COLO668 (cell line): ENCODE results near the gene PRR20G.

ENCODE experiments used
- DNase-seq: peaks from one replicate; lab custom pipeline; 2025; ENCODE audit not compliant: unreplicated experiment; lab: John Stamatoyannopoulos, UW

PRR20G gene

DNA sequence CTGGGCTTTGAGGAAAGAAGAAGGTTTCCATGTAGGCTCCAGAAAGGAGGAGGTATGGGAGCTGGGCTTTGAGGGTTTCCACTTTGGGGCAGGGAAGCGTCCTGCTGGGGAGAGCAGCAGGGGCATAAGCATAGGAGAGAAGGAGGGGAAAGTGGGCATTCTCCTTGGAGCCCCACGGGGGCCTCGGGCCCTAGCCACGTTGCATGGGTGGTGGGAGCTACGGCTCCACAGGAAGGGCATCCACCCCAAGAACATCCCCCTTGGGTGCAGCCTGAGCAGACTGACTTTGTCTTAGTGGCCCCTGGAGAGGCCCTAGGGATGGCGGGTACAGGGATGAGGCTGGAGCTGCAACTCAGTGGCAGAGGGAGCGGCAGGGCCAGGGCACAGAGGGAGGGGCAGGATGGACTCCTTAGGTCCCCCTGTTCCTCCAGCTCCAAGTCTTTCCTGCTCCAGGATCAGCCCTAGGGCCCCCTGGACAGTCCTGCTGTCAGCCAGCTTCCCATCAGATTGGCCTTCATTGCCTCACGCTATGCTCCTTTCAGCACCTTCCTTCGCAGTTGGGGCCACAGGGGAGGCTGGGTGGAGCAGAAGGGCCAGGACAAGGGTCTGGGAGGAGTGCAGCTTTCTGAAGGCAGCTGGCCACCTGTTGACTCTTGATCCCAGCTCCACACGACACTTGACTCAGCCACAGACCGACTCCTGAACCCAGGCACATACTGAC, 22.9 kb downstream of the PRR20G start:
- no peak for DNase-seq

DNA sequence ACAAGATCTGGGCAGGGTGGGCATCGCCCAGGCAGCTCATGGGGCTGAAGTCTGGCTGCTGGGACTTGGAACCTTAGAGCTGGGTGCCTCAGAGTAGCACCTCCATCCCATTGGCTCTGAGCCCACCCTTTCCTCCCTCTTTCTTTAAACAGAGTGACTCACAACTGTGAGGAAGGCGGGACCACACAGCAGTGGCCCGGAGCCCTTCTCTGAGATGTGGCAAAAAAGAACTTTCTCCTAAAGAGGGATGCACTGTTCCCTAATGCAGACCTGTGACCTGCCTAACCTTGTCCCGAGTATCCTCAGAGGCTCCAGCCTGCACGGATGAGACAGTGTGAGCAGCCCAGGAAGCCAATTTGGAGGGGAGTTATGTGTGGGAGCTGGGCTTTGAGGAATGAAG, 23.6 kb downstream of the PRR20G start:
- no peak for DNase-seq

DNA sequence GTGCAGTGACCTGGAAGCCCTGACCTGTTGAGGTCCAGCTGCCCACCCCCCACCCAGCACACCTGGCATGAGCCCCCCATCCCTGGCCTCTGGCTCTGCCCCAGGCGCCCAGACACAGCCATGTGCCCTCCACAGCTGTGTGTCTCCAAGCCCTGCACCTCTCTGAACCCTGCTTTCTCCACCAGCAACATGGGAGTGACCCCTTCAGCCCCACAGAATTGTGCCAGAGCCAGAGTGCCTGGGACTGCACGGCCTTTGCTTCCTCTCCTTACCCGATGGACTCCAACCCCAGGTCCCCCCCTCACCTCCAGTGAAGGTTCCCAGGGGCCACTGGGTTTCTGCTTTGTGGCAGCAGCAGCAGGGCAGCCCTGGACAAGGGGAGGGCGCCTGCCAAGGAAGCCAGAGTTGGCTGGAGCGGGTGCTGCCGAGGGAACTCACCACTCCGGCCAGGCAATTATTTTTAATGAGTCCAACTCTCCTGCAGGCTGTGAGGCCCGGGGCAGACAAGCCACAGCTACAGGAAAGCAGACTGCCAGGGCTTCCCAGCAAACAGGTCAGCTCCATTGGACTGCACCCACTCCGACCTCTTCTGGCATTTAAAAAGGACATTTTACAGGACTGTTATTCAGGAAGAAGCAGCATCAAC, 24.1 kb downstream of the PRR20G start:
- no peak for DNase-seq

DNA sequence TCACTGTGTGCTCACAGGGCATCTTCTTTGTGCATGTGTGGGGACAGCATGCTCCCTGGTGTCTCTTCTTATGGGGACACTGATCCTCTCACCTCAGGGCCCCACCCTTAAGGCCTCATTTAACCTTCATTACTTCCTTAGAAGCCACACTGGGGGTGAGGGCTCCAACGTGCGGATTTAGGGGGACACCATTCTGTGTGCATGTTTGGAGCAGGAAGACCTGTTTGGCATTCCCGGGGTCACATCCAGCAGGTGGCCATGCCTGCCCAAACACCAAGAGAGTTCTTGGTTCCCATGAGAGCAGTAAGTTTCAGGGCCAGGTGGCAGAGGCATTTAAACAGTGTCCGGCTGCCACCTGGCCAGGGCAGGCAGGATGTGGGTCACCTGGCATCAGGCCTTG, 24.8 kb downstream of the PRR20G start:
- DNase-seq: no peak

DNA sequence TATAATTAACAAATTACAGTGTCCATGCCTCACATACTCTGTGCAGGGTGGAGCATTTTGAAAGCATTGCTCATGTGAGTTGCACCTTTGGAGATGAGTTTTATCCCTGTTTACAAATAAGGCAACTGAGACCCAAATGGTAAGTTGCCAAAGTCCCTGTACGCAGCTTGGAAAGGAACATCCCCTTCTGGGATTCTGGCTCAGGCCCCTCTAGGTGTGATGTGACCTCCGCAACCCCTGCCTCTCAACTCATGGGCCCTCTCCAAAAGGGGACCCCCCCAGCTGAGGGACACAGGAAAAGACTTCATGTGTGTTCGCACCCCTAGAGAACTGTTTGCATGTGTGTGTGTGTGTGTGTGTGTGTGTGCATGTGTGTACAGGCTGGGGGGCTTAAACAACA, 25.3 kb downstream of the PRR20G start:
- DNase-seq: no peak

DNA sequence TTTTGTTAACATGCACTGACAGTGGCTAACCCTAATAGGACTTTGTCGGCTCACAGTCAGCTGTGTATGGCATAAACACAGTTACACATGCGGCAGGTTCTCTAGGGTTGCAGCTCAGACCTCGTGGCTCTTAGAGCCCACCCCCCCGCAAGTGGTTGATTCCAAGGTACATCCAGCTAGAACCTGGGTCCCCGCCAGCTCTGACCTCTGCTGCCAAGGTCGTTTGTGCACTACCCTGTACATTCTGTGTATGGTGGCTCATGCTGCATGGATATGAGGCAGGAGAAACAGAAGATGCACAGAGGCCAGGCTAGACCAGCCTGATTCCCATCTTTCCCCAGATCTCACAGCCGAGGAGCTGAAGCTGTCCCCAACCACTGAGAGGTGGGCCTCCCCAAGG, 25.9 kb downstream of the PRR20G start:
- no peak for DNase-seq

DNA sequence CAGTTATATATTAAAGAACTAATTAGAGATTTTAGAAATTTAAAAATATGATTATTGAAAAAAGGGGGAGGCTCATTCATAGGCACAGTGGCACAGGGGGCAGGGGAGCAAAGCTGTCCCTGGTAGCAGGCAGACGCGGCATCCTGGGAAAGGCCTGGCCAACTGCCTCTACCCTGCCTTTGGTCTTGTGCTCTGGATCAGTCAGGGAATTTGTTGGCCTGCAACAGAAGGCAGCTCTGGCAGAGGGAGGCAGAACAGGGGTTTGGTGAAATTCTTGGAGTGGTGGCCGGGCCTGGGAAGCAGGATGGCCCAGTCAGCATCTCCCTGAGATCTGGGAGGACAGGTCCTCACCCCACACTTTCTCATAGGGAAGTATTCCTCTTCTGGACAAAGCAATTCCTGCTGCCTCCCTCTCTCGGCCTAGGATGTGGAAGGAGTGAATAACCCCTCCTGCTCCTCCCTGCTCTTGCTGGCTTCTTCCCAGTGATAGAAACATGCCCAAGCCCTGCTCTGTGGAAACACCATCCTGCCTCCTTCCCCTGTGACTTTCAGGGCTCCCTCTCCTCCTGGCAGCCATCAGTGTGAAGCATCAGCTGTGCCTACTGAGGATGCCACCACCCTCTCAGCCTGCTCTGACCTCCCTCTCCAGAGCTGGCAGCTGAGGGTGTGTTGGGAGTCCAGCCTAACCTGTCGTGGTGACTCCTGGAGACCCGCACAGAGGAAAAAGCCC, 26.9 kb downstream of the PRR20G start:
- no peak for DNase-seq

DNA sequence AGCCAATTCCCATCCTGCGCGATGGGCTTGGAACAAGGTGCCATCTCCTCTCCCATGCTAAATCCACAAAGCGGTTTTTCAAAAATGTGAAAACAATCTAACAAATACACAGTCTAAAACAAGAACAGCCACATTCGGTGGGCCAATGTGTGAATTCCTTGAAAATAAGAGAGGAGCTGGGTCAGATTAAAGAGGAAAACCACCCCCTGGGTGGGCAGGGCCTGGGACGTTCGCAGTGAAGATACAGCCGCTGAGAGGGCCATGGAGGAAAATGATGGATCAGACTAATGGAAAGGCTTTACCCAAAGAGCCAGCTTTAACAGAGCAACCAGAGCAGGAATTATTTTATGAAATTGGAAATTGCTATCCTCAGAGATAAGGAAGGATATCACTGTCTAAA, 27.4 kb downstream of the PRR20G start:
- no peak for DNase-seq

DNA sequence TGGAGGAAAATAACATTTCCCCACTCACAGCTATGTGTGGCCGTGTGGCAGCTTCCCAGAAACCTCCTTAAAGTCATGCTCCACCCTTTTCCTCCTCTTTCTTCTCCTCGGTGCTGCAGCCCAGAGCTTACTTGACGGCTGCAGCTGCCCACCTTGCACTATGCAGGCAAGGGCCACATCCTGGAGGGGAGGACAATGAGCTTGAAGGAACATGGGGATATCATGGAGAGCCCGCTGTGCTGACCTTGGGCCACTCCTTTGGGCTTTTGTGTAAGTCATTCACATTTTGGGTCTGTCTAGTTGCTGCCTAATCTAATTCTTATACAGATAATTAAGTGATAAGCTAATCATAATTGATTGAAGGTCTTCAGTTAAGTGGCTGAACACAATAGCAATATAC, 28.0 kb downstream of the PRR20G start:
- no peak for DNase-seq

DNA sequence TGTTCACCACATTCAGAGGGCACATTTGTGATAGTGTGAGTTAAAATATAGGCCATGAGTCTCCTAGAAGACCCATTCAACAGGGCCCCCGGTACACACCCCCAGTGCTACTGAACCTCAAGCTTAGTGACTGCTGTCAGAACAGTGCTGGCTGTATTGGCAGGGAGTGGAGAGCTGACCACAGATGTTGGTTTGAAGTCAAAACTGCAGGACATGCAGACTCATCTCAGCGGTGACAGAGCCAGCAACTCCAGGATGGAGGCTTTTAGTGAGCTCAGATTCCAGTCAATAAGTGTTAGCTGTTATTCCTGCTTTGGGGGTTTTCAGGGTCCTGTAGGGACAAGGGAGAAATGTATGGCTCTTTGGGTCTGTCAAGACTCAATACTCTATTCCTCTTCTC, 29.1 kb downstream of the PRR20G start:
- no peak for DNase-seq

DNA sequence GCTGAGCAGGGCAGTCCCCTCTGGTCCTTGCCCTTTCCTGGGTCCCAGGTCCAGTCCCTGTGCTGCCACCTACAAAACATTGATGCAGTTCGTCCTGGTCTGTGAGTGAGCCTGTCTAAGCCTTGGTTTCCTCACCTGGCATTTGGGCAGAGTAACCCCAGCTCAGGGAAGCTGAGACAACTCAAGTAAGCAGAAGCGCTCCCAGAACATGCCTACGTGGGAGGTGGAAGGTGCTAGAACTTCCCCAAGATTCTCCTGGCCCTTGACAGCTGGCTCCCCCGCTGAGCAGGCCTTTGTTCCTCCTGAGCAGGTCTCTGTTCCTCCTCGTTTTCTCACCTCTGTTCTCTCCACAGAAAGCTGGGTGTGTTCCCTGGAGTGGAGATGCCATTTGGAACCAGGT, 30.5 kb downstream of the PRR20G start:
- DNase-seq: no peak

DNA sequence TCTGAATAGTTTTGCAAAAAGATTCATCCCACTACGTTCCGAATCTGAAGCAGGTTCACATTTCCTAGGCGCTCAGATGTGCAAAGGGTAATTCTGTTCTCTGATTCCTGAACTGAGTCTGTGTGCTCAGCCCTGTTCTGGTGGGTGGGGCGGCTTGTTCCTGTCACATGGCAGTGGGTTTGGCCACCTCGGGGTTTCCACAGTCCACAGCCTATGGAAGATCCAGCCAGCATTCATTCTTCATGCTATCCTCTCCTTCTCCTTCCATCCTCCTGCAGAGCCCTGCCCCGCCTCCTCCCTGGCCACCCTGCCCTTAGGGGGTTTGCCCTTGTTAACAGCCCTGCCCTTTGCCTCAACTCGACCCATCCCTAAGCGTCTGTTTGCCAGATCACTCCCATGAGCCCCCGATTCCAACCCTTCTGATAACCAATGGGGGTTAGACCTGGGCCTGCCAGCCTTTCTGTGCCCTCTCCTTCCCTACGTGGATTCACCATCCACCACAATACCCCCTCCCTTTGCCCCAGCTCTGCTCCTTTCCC, 31.0 kb downstream of the PRR20G start:
- no peak for DNase-seq

DNA sequence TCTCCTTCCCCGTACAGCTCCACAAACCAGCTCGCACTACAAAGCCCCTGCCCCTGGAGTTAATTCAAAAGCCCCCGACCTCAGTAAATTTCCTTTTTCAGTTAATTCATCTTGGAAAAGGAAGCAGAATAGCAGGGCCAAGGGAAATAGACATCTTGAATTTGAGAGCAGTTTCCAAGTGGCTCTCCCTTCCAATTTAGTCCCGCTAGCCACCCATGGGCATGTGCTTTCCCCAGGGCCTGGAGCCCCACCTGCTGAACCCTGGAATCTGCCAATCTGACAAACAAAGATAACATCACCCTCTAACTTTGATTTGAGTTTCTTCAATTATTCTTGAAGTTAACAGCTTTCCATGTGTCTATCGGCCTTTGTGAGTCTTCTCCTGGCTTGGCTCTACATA, 31.7 kb downstream of the PRR20G start:
- DNase-seq: no peak

DNA sequence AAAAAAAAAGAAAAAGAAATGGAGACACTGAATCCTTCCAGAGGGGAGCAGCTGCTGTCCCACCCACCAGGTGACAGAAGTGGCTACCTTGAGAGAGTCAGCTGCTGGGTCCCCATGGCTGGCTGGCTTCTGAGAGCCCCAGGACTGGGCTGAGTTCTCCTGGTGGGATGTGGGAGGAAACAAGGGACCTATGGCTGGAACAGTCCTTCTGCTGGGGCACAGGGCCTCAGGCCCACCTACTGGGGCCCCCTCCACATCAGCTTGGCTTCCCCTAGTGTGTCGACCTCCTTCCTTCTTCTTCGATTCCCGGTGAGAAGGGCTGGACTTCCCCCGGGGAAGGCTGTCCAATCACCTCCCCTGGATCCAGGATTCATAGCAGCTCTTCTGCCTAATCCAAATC, 32.3 kb downstream of the PRR20G start:
- DNase-seq: no peak

DNA sequence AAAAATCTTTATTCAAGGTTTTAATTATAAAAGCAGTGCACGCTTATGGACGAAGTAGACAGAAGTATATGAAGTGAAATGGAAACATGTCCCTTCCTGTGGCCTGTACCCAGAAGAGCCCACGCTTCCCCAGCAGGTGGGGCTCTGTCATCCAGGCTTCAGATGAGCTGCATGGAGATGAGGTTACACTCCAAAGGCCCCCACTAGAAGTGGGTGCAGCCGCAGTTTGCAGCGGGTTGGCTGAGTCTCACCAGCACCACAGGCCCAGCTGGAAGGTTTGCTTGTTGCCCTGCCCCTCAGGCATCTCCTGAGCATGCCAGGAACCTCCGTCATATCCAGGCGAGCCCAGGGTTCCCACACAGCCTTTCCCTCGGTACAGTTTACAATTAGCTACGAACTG, 33.1 kb downstream of the PRR20G start:
- DNase-seq: peak; percentile 6

DNA sequence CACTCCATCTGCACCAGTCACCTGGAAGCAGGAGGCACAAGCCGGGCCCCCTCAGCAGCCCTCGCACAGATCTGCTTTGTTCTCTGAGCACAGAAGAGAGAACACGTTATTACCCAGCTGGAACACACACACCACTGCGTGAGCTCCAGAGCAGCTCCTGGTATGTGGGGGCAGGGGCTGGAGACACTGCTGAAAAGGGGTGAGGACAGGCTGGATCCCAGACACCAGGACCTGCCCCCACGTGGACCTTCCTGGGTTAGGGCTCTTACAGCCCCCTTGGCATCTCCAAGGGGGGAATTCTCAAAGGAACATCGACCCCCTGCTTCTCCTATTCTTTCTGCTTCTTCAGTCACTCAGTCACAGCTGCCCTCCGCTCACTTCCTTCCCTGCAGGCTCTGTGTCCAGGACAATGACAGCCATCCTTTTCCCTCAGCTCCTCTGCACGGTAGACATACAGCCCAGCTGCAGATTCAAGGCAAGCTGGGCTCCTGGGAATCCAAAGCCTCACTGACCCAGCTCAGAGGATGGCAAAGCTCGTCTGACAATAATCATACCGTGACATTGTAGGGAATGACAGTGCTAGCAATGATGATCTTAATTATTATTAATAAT, 33.7 kb downstream of the PRR20G start:
- no peak for DNase-seq

DNA sequence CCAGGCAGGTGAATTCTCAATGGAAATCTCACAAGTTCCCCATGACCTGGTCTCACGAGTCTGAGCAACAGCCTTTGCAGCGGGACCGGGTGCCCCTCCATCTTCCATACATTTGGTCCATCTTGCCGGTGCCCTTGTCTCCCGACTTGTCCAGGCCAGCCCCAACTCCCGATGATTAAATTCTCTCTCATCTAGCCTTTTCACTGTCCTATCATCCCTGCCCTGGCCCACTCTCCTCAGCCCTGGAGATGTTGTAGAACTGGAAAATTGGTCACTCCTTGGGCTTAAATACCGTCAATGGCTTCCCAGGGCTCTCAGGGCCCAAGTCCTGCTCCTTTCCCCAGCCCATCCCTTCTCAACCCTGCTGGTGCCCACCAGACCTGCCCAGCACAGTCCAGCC, 34.4 kb downstream of the PRR20G start:
- DNase-seq: no peak

DNA sequence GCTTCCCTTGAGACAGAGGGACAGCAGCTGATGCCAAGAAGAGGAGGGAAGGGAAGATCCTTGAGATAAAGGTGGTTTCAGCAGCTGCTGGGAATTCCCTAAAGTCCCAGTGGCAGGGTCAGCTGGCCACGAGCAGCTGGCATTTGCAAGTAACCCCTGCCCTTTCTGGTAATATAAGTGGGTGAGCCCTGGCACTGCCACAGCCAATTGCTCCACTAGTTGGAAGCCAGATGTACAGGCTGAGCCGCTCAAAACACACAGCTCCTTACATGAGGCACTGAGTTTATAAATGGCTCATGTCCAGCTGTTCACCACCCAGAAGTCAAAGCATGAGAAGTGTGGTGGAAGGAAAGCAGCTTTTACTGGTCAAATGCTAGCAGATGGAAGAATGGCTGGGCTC, 35.4 kb downstream of the PRR20G start:
- no peak for DNase-seq

DNA sequence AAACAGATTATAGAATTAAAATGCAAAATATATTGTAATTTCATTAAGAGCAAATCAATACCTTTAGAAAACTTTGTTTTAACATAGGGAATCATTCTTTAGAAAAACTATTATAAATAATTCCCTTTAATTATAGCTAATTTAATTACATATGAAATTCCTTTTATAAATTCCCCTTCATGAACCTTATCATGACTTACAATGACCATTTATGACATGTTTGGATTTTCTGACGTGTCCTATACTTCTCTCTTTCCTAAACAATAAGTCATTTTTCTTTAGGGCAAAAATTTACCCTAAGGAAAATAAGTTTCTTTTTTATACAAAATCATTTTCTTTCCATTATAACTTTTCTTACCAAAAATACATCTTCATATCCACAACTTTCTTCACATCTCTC, 37.8 kb downstream of the PRR20G start:
- no peak for DNase-seq

DNA sequence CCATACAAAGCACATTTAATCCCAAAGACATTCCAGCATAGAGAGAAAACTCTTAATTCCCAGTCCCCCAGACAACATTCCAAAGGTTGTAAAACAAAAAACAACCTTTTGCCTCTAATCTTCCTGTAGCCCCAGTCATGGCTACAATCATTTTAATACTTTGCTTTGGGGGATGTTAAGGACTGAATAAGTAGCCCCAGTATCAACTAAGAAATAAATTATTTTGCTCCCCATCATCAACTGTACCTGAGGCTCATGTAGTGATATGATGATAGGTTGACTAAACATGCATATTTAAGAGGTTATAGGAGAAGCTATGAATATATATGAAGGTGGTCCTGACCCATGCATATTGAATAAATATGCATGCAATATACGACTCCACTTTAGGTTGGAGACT, 40.6 kb downstream of the PRR20G start:
- no peak for DNase-seq

DNA sequence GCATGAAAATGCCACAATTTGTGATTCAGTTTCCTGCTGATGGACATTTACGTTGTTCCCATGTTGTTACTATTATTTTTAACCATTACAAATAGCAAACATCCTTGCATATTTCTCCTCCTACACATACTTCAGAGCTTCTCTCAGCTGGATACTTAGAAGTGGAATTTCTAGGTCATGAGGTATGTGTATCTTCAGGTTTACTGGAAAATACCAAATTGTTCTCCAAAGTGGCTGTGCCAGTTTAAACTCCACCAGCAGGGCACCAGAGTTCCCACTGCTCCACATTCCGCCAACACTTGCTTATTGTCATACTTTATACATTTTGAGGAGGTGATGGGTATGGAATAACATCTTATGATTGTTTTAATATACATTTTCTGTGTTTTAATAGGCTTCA, 49.2 kb downstream of the PRR20G start:
- no peak for DNase-seq

DNA sequence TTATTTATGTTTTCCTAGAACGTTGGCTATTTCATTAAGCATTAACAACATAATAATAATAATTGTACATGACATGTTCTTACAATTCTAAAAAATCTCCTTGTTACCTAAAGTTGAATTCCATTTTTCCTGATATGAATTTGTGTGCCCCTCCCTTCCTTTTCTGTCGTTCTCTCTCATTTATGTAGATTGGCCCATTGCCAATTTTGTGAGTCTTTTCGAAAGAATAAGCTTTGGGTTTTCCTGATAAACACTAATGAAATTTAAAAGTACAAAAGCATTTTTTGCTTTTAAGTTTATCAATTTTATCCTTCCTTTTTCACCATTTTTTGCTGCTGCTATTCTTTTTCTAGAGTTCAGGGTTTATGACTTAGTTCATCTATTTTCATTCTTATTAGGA, 50.0 kb downstream of the PRR20G start:
- DNase-seq: no peak
